H1 (cell line): Measurements from ENCODE around the gene SHC3. TPM values are rescaled to one million over a fixed set of nuclear protein-coding genes. Genes with fewer than 3 reads are reported as not detected.

Source experiments
- POU5F1 ChIP-seq: IDR thresholded peaks from 2 replicates; pipeline ENCODE4 v1.6.1; 2011; ENCODE audit warnings: low read depth, mild to moderate bottlenecking, low read length, moderate library complexity
- SAP30 ChIP-seq: fragments of 300-600 bp; sonication (generic); IDR thresholded peaks from 2 replicates; pipeline ENCODE4 v1.7.1; 2012; ENCODE audit warnings: low read length, moderate library complexity, mild to moderate bottlenecking, inconsistent platforms; ENCODE audit not compliant: insufficient read depth, insufficient replicate concordance
- SIN3A ChIP-seq, 2 experiments: IDR thresholded peaks in 1 of 2; conservative IDR thresholded peaks in 1 of 2; 2 replicates each; pipeline ENCODE4 v1.6.1; 2011 to 2012; ENCODE audit warnings: low read length in 2 of 2, improper control_type of control experiment in 1 of 2, low read depth in 1 of 2, mild to moderate bottlenecking in 1 of 2
- SP1 ChIP-seq: IDR thresholded peaks from 2 replicates; pipeline ENCODE4 v1.6.1; 2011; ENCODE audit warnings: low read depth, low read length
- YY1 ChIP-seq: IDR thresholded peaks from 2 replicates; pipeline ENCODE4 v1.6.1; 2011; ENCODE audit warnings: low read depth, mild to moderate bottlenecking, low read length
- polyA plus RNA-seq, 7 experiments: library from polyadenylated mRNA; depleted of rRNA in 3 of 7; stranded (reverse) in 5 of 7; unstranded in 2 of 7; fragments of >200 nt in 5 of 7; fragments of 200-250 nt in 2 of 7; gene quantifications; 1 replicate in 5 of 7; 2 replicates in 1 of 7; 4 replicates in 1 of 7; pipeline versions ENCODE4 v1.2.1 to v1.2.3, GENCODE V29; 2011 to 2013; ENCODE audit warnings: missing spikeins in 2 of 7, mixed read lengths in 2 of 7
- total RNA-seq: library from RNA; stranded (reverse); fragmentation: NEBNext Ultra II Directional; extraction: Animal tissue kit (Norgen Biotek cat#: 25700); gene quantifications from 2 replicates; pipeline ENCODE4 v1.2.1, GENCODE V29; 2021

Gene SHC3
- total and polyA plus RNA-seq, 2 of the 8 experiments (the other 6 are each of a cell fraction or from before 2014, with no cell fraction given): 1.4 to 7.1 TPM

- TF ChIP-seq SIN3A (conservative IDR thresholded peaks at IDR 0.05 in 1 of 2, IDR thresholded peaks at IDR 0.05 in 1 of 2; ENCODE audit: low read depth in 1 of 2, low read length in 2 of 2): no peak
- no peak for TF ChIP-seq SP1
- no peak for TF ChIP-seq POU5F1
- TF ChIP-seq SAP30: no peak
- TF ChIP-seq YY1: no peak
These were observed 194.1 kb downstream of the SHC3 start (continued) for GRCh38 chr9:88984543-88984883.
